Esophagus (tissue), 2 donors: ENCODE results near the gene CAMK1D. TPM values are rescaled to one million over a fixed set of nuclear protein-coding genes. Genes with fewer than 3 reads are reported as not detected.
A peak's percentile ranks its signal among the peaks of the same experiment; 100 is the strongest.

Experiments used
- H3K27ac ChIP-seq, 2 donors: one replicate each; pipeline ENCODE4 v1.5.1; 2013; ENCODE audit warnings: low read depth in 2 of 2, mild to moderate bottlenecking in 2 of 2, inconsistent platforms in 1 of 2, low read length in 1 of 2, moderate library complexity in 1 of 2
- H3K27me3 ChIP-seq, 2 donors: one replicate each; pipeline ENCODE4 v1.6.1; 2013; ENCODE audit warnings: low read length in 2 of 2, control low read depth in 1 of 2, mild to moderate bottlenecking in 1 of 2; ENCODE audit not compliant: insufficient read depth in 2 of 2, control insufficient read depth in 1 of 2
- H3K36me3 ChIP-seq, 2 donors: one replicate each; pipeline ENCODE4 v1.6.1; 2013; ENCODE audit warnings: low read length in 1 of 2; ENCODE audit not compliant: control insufficient read depth in 2 of 2, insufficient read depth in 2 of 2
- H3K4me1 ChIP-seq, 2 donors: one replicate each; pipeline ENCODE4 v1.6.1; 2013; ENCODE audit warnings: low read length in 1 of 2; ENCODE audit not compliant: control insufficient read depth in 2 of 2, insufficient read depth in 2 of 2
- H3K4me3 ChIP-seq, 2 donors: one replicate each; pipeline ENCODE4 v1.5.1; 2013; ENCODE audit warnings: low read length in 2 of 2, mild to moderate bottlenecking in 2 of 2, low read depth in 1 of 2, moderate library complexity in 1 of 2
- H3K9me3 ChIP-seq, 2 donors: one replicate each; pipeline ENCODE4 v1.6.1; 2013; ENCODE audit warnings: mild to moderate bottlenecking in 2 of 2, low read depth in 1 of 2, low read length in 1 of 2, moderate library complexity in 1 of 2; ENCODE audit not compliant: control insufficient read depth in 2 of 2, insufficient read depth in 1 of 2
- WGBS, 2 donors: extraction: QIAGEN DNeasy Blood & Tissue Kit; methylation state at CpG; one replicate each; pipeline ENCODE4 v1.1.7; 2013; 5-methylcytosine and 5-hydroxymethylcytosine counted together
- polyA plus RNA-seq, 2 donors: library from polyadenylated mRNA; stranded (reverse); fragments of 200-250 nt; gene quantifications; one replicate each; pipeline ENCODE4 v1.2.3, GENCODE V29; 2013
- donor health status: healthy with polysubstance abuse.
- donor health status: Bipolar disorder and iron deficiency.

CAMK1D gene
- polyA plus RNA-seq, 2 donors = 5.4 to 5.6 TPM

- H3K4me3 ChIP-seq = no peak overlapping the region
- no peak overlapping the region for H3K27ac ChIP-seq
- no peaks in the 10 kb centered on the region for H3K27me3 ChIP-seq
Measured at GRCh38 chr10:12675186-12675585, 325.8 kb downstream of the CAMK1D start.

GRCh38 chr10:12679636-12680035 is 330.3 kb downstream of the CAMK1D start:
- Histone ChIP-seq H3K9me3 (no peaks in the 10 kb centered on the region), H3K4me1 (no peaks in the 10 kb centered on the region), H3K36me3 (peaks cover 0 to 3% of the 10 kb centered on the region in 2 donors), H3K27me3 (no peaks in the 10 kb centered on the region), H3K27ac (no peak overlapping the region), H3K4me3 (no peak overlapping the region)
- 77 to 83% methylated on average over 6 of the region's 6 CpGs for WGBS, 2 donors

More at GRCh38 chr10:12675186-12675585, 325.8 kb downstream of the CAMK1D start:
- Histone ChIP-seq H3K9me3 (no peaks in the 10 kb centered on the region), H3K4me1 (no peaks in the 10 kb centered on the region), H3K36me3 (no peaks in the 10 kb centered on the region)

GRCh38 chr10:12681252-12681651 is 331.9 kb downstream of the CAMK1D start:
- H3K36me3 ChIP-seq = peaks cover 0 to 3% of the 10 kb centered on the region in 2 donors
- WGBS, 2 donors = 79 to 87% methylated on average over 5 of the region's 5 CpGs

GRCh38 chr10:12684784-12685183 is 335.4 kb downstream of the CAMK1D start:
- peaks cover 0 to 2% of the 10 kb centered on the region in 2 donors for H3K4me1 ChIP-seq
- H3K36me3 ChIP-seq = peaks cover 0 to 3% of the 10 kb centered on the region in 2 donors
- no peaks in the 10 kb centered on the region for H3K27me3 ChIP-seq
- no peak overlapping the region for H3K4me3 ChIP-seq
- no peaks in the 10 kb centered on the region for H3K9me3 ChIP-seq
- 76 to 85% methylated on average over 8 of the region's 8 CpGs for WGBS, 2 donors
- no peak overlapping the region for H3K27ac ChIP-seq

More at GRCh38 chr10:12681252-12681651, 331.9 kb downstream of the CAMK1D start:
- H3K4me1 ChIP-seq = no peaks in the 10 kb centered on the region
- no peak overlapping the region for H3K4me3 ChIP-seq
- no peaks in the 10 kb centered on the region for H3K27me3 ChIP-seq
- no peaks in the 10 kb centered on the region for H3K9me3 ChIP-seq
- no peak overlapping the region for H3K27ac ChIP-seq

- H3K4me3 ChIP-seq = no peak overlapping the region
- peaks cover 0 to 3% of the 10 kb centered on the region in 2 donors for H3K36me3 ChIP-seq
- peaks cover 0 to 2% of the 10 kb centered on the region in 2 donors for H3K4me1 ChIP-seq
- no peaks in the 10 kb centered on the region for H3K9me3 ChIP-seq
- 86 to 87% methylated on average over 11 of the region's 11 CpGs for WGBS, 2 donors
- no peaks in the 10 kb centered on the region for H3K27me3 ChIP-seq
- H3K27ac ChIP-seq = no peak overlapping the region
Measured at GRCh38 chr10:12685261-12686058, 336.1 kb downstream of the CAMK1D start.

- no peak overlapping the region for H3K4me3 ChIP-seq
- H3K4me1 ChIP-seq = peaks cover 0 to 2% of the 10 kb centered on the region in 2 donors
- H3K27me3 ChIP-seq = no peaks in the 10 kb centered on the region
- no peaks in the 10 kb centered on the region for H3K9me3 ChIP-seq
- no peaks in the 10 kb centered on the region for H3K36me3 ChIP-seq
- H3K27ac ChIP-seq = peak overlapping the region; percentile 40 to 60
- 57 to 66% methylated on average over 4 of the region's 4 CpGs for WGBS, 2 donors
Measured at GRCh38 chr10:12687996-12688395, 338.6 kb downstream of the CAMK1D start.

GRCh38 chr10:12689893-12690292 is 340.5 kb downstream of the CAMK1D start:
- no peak overlapping the region for H3K4me3 ChIP-seq
- WGBS, 2 donors = 81 to 90% methylated on average over 6 of the region's 6 CpGs
- H3K36me3 ChIP-seq = no peaks in the 10 kb centered on the region
- peaks cover 0 to 2% of the 10 kb centered on the region in 2 donors for H3K4me1 ChIP-seq
- H3K9me3 ChIP-seq = no peaks in the 10 kb centered on the region
- no peak overlapping the region for H3K27ac ChIP-seq
- H3K27me3 ChIP-seq = no peaks in the 10 kb centered on the region

GRCh38 chr10:12690525-12691126 is 341.3 kb downstream of the CAMK1D start:
- no peaks in the 10 kb centered on the region for H3K36me3 ChIP-seq
- H3K27me3 ChIP-seq = no peaks in the 10 kb centered on the region
- H3K27ac ChIP-seq = no peak overlapping the region
- H3K4me1 ChIP-seq = peaks cover 0 to 2% of the 10 kb centered on the region in 2 donors
- no peaks in the 10 kb centered on the region for H3K9me3 ChIP-seq
- no peak overlapping the region for H3K4me3 ChIP-seq
- WGBS, 2 donors = 71 to 72% methylated on average over 10 of the region's 10 CpGs

- Histone ChIP-seq H3K4me1 (peaks cover 0 to 2% of the 10 kb centered on the region in 2 donors), H3K27ac (no peak overlapping the region), H3K27me3 (no peaks in the 10 kb centered on the region), H3K4me3 (no peak overlapping the region), H3K36me3 (no peaks in the 10 kb centered on the region), H3K9me3 (no peaks in the 10 kb centered on the region)
- 89% methylated on average over 7 of the region's 7 CpGs for WGBS, 2 donors
Measured at GRCh38 chr10:12691596-12691995, 342.2 kb downstream of the CAMK1D start.
